ENCODE measurements around the gene METTL22. TPM values are rescaled to one million over a fixed set of nuclear protein-coding genes. Genes with fewer than 3 reads are reported as not detected.

METTL22 gene
- total and polyA plus RNA-seq, 10 donors, result 14.8 to 58.8 (median 41.8) TPM

- 6 to 10% (median 8%) methylated on average over 6 of the region's 6 CpGs for WGBS, 5 donors
- Histone ChIP-seq H3K4me1 (peaks cover 0 to 8% (median 0%) of the 10 kb centered on the region in 6 donors), H3K4me3 (no peak overlapping the region), H3K27ac (no peak overlapping the region), H3K9me3 (no peaks in the 10 kb centered on the region), H3K36me3 (no peaks in the 10 kb centered on the region), H3K27me3 (replicated peaks in 1 of 7) (peaks cover 0 to 22% (median under 1%) of the 10 kb centered on the region in 7 donors)
- intact Hi-C loops (cut with DNase I; ENCODE audit: low total_unique reads), result no loop called here
- no peak for DNase-seq
- TF ChIP-seq POLR2AphosphoS5 (IDR thresholded peaks at IDR 0.05), result no peak
- no peak for TF ChIP-seq CTCF (IDR thresholded peaks at IDR 0.05 in 8 of 11, conservative IDR thresholded peaks at IDR 0.05 in 3 of 11)
- no peak for TF ChIP-seq POLR2A (IDR thresholded peaks at IDR 0.05)
Measured at GRCh38 chr16:8581831-8582580, 39.5 kb upstream of the METTL22 start.

GRCh38 chr16:8583199-8583598 lies 38.3 kb upstream of the METTL22 start:
- DNase-seq, result no peak
- intact Hi-C loops (cut with DNase I; ENCODE audit: low total_unique reads), result no loop called here
- WGBS, 5 donors, result 79 to 91% (median 82%) methylated on average over 3 of the region's 3 CpGs

DNA sequence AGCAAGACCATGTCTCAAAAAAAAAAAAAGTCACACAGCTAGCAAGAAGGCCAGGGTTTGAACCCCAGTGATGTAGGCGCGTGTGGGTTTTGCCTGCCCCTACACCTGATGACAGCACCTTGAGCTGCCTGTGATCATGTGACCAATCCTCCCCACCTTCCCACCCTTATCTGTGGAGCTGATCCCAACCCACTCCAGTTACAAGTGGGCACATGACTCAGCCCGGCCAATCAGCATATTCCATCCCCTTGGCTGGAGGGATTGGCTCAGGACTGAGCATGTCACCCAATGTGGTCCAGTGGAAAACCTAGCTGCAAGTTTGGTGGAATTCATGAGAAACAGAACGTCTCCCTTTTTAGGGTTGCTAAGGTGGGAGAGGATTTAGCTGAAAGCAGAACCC lies 37.8 kb upstream of the METTL22 start:
- H3K27ac ChIP-seq, result no peak overlapping the region
- DNase-seq, result no peak
- 69 to 84% (median 81%) methylated on average over 4 of the region's 4 CpGs for WGBS, 5 donors

More at GRCh38 chr16:8583199-8583598, 38.3 kb upstream of the METTL22 start:
- H3K4me1 ChIP-seq, result peaks cover 0 to 8% (median 0%) of the 10 kb centered on the region in 6 donors
- no peaks in the 10 kb centered on the region for H3K36me3 ChIP-seq
- no peaks in the 10 kb centered on the region for H3K9me3 ChIP-seq
- H3K27ac ChIP-seq, result no peak overlapping the region
- TF ChIP-seq POLR2A (IDR thresholded peaks at IDR 0.05) (no peak), CTCF (IDR thresholded peaks at IDR 0.05 in 8 of 11, conservative IDR thresholded peaks at IDR 0.05 in 3 of 11) (no peak), POLR2AphosphoS5 (IDR thresholded peaks at IDR 0.05) (no peak)
- H3K4me3 ChIP-seq, result no peak overlapping the region
- H3K27me3 ChIP-seq (replicated peaks in 1 of 7), result peaks cover 0 to 29% (median 12%) of the 10 kb centered on the region in 7 donors

More for the DNA sequence above, 37.8 kb upstream of the METTL22 start:
- peaks cover 0 to 34% (median 17%) of the 10 kb centered on the region in 7 donors for H3K27me3 ChIP-seq (replicated peaks in 1 of 7)
- intact Hi-C loops (cut with DNase I; ENCODE audit: low total_unique reads), result no loop called here
- no peak for TF ChIP-seq CTCF (IDR thresholded peaks at IDR 0.05 in 8 of 11, conservative IDR thresholded peaks at IDR 0.05 in 3 of 11)
- TF ChIP-seq POLR2AphosphoS5 (IDR thresholded peaks at IDR 0.05), result no peak
- TF ChIP-seq POLR2A (IDR thresholded peaks at IDR 0.05), result no peak
- no peaks in the 10 kb centered on the region for H3K9me3 ChIP-seq
- no peak overlapping the region for H3K4me3 ChIP-seq
- peaks cover 0 to 11% (median 0%) of the 10 kb centered on the region in 6 donors for H3K4me1 ChIP-seq
- H3K36me3 ChIP-seq, result no peaks in the 10 kb centered on the region
